HG03571 (cell line): ENCODE data around the gene LPCAT1.
A peak's percentile ranks its signal among the peaks of the same experiment; 100 is the strongest.
"Not testable (repeated sequence)": the region's sequence is repeated elsewhere in the genome, so short reads cannot be mapped to it uniquely, and the experiment has no call there.

ENCODE experiments used
- ATAC-seq: cut with Tn5 transposase; IDR thresholded peaks from one replicate; pipeline ENCODE4 v1.9.1; 2021; ENCODE audit not compliant: unreplicated experiment

LPCAT1 gene

GRCh38 chr5:1541702-1542400 is 18.1 kb upstream of the LPCAT1 start:
- ATAC-seq: no peak

- no peak for ATAC-seq
Observed at GRCh38 chr5:1540831-1541701, 17.3 kb upstream of the LPCAT1 start.

GRCh38 chr5:1540166-1540565 is 16.4 kb upstream of the LPCAT1 start:
- ATAC-seq: no peak

GRCh38 chr5:1539393-1540161 is 15.8 kb upstream of the LPCAT1 start:
- not testable (repeated sequence) for ATAC-seq

GRCh38 chr5:1538741-1539392 is 15.1 kb upstream of the LPCAT1 start:
- ATAC-seq: no peak

GRCh38 chr5:1538276-1538675 is 14.5 kb upstream of the LPCAT1 start:
- no peak for ATAC-seq

- no peak for ATAC-seq
Observed at GRCh38 chr5:1537603-1538154, 13.9 kb upstream of the LPCAT1 start.

- ATAC-seq: no peak
Observed at GRCh38 chr5:1536871-1537602, 13.3 kb upstream of the LPCAT1 start.

- peak; percentile 82 for ATAC-seq
Observed at GRCh38 chr5:1536322-1536845, 12.6 kb upstream of the LPCAT1 start.

GRCh38 chr5:1535646-1536045 is 11.9 kb upstream of the LPCAT1 start:
- ATAC-seq: no peak

- no peak for ATAC-seq
Observed at GRCh38 chr5:1532384-1532783, 8.6 kb upstream of the LPCAT1 start.

GRCh38 chr5:1529498-1529897 is 5.7 kb upstream of the LPCAT1 start:
- no peak for ATAC-seq

GRCh38 chr5:1527533-1528205 is 3.9 kb upstream of the LPCAT1 start:
- no peak for ATAC-seq

GRCh38 chr5:1526681-1527131 is 2.9 kb upstream of the LPCAT1 start:
- no peak for ATAC-seq

- ATAC-seq: no peak
Observed at GRCh38 chr5:1526190-1526631, 2.5 kb upstream of the LPCAT1 start.

GRCh38 chr5:1525624-1526189 is 1.9 kb upstream of the LPCAT1 start:
- ATAC-seq: no peak

GRCh38 chr5:1524799-1525623 is 1.3 kb upstream of the LPCAT1 start:
- no peak for ATAC-seq

GRCh38 chr5:1524481-1524798 is 680 bp upstream of the LPCAT1 start:
- no peak for ATAC-seq
